Measurements from ENCODE around the gene TUBB6.
A peak's percentile ranks its signal among the peaks of the same experiment; 100 is the strongest.

TUBB6 gene

DNA sequence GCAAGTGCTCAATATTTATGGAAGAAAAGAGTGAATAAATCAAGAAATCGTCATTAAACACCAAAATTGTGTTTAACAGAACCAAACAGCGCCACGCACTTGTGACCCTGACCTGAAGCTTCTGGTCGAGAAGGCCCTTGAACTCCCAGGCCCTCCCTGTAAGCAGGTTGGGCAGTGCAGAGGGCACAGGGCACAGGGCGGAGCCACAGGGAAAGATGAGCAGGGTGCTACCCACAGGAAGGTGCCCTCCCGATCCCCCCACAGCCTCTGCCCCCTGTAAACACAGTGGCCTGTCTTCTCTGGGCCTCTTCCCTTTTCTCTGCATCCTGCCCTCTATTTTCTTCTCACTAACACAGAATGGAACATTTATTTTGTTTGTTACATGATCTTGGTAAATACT is 16.9 kb upstream of the TUBB6 start:
- no peak for DNase-seq (ENCODE audit: low spot score)

- DNase-seq (ENCODE audit: low spot score) = no peak
Observed at GRCh38 chr18:12291690-12292089, 16.4 kb upstream of the TUBB6 start.

DNA sequence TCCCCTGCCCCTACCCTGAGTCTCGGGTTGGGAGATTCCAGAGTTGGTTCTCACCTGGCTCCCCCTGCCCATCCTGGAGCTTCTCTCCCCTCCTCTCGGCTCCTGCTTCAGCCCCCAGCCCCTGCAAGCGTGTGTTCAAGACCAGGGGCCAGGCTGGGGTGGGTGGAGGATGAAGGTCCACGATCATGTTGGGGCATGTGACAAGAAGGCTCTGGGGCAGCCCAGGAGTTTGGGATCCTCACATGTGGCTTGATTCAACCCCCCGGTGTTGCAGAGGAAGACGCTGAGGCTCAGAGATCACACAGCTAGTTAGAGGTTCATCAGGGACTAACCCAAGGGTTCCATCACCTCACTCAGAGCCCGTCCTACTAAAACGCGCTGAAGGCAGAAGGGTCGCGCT is 14.2 kb upstream of the TUBB6 start:
- DNase-seq (ENCODE audit: low spot score) = no peak

GRCh38 chr18:12295389-12296086 is 12.5 kb upstream of the TUBB6 start:
- no peak for DNase-seq (ENCODE audit: low spot score)

DNA sequence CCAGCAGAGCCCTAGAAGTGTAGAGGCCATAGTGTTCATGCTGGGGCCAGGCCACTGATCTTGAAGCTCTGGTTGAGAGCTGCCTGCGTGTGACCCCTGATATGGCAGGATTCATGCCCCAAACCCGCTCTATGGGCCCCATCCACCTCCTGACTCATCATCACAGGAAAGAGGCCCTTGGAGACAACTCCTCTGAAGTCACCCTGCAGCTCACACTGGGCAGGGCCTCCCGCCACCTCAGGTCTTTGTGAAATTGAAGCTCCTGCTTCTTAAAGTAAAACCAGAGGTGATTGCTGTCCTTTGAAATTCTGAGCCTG is 12.0 kb upstream of the TUBB6 start:
- no peak for DNase-seq (ENCODE audit: low spot score)

GRCh38 chr18:12296457-12296856 is 11.6 kb upstream of the TUBB6 start:
- no peak for DNase-seq (ENCODE audit: low spot score)

DNA sequence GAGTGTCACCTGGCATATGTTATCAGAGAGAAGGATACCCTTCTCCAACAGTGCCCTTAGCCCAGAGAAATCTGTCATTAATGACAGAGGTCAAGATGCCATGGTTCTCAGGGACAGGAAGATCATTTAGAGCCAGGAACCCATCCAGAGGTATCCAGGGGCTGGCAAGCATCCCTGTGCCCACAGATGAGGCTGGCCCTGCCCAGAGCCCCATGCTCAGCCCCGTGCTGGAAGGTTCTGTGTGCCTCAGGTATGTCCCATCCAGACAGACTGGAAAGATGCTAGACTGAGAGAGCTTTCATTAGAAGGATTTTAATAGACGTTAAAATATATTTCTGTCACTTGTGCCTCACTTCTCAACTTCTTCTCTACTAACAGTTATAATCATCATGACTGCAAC is 8.2 kb upstream of the TUBB6 start:
- no peak for DNase-seq (ENCODE audit: low spot score)

DNA sequence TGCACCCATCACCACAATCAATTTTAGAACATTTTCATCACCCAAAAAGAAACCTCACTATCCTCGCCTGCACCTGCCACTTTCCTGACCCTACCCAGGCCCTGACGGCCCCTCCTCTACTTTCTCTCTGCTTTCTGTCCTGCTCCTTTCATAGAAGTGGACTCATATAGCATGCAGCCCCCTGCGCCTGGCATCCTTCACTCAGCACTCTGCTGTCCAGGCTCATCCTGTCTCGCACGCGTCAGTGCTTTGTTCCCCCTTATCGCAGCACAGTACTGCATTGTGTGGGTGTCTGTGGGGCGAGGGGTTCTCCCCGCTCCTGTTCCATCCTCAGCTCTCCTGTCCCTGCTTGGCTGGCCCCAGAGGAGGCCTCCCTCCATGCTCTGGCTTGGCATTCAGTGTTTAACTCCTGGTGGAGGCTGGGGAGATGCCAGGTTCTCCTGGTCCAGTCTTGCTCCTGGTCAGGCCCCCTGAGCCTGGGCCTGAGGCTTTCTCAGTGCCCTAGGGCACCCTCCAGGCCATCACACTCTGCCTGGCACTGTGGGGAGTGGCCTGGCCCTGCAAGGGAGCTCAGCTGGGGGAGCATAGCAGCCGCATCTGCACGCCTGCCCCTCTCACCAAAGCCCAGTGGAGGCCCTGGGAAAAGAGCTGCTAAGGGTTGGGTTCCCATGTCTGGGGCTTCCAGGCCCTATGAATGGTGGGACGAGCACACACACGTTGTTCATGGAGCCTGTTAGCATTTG is 6.6 kb upstream of the TUBB6 start:
- no peak for DNase-seq (ENCODE audit: low spot score)

DNA sequence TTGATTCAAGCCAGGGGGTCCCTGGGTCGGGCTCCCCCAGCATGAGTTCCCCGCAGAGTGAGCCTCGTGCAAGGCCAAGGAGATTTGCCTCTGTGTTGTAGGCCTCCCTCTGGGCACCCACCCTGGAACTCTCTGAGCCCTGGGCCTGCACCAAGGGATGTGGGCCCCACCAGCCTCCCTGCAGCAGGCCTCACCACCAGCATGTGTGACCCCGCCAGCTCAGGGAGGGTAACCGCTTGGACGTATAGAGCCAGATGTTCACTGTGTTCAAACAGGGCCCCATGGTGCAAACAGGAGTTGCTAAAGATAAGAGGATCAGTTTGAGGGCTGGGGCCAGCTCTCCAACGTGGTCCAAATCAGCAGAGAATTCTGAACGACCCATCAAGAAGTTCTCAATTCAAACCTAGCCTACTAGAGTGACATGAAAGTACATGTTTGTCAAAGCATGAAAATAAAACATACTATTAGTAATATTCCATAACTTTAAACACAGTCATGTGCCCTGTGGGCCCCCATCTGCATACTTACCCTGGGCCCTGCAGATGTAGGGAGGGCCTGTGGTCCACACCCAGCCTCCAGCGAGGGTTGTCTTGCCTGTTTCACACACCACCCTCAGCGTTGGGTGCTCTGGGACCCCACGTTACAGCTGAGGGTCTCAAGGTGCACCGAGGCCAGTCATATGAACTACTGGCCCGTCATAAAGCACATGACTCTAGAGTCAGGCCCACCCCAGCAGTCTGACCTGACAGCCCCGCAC is 5.5 kb upstream of the TUBB6 start:
- no peak for DNase-seq (ENCODE audit: low spot score)

- no peak for DNase-seq (ENCODE audit: low spot score)
Observed at GRCh38 chr18:12304351-12305210, 3.5 kb upstream of the TUBB6 start.

DNA sequence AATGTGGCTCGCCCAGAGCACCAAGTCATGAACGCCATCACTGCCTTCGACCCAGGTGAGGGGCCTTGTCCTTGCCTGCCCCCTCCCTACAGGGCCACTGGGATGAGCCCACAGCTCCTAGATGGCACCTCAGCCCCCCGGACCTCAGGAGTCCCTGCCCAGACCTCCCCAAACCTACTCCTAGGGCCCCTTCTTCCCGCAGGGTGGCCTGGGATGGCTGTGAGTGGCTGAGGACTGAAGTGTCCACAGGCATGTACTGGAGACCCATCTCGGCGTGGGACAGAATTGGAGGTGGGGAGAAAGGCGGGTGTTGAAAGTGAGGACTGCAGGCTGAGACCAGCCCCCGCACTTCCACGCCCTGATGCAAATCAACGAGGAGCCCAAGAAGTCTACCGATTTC is 2.8 kb upstream of the TUBB6 start:
- no peak for DNase-seq (ENCODE audit: low spot score)

GRCh38 chr18:12305930-12306629 is 2.0 kb upstream of the TUBB6 start:
- no peak for DNase-seq (ENCODE audit: low spot score)

DNA sequence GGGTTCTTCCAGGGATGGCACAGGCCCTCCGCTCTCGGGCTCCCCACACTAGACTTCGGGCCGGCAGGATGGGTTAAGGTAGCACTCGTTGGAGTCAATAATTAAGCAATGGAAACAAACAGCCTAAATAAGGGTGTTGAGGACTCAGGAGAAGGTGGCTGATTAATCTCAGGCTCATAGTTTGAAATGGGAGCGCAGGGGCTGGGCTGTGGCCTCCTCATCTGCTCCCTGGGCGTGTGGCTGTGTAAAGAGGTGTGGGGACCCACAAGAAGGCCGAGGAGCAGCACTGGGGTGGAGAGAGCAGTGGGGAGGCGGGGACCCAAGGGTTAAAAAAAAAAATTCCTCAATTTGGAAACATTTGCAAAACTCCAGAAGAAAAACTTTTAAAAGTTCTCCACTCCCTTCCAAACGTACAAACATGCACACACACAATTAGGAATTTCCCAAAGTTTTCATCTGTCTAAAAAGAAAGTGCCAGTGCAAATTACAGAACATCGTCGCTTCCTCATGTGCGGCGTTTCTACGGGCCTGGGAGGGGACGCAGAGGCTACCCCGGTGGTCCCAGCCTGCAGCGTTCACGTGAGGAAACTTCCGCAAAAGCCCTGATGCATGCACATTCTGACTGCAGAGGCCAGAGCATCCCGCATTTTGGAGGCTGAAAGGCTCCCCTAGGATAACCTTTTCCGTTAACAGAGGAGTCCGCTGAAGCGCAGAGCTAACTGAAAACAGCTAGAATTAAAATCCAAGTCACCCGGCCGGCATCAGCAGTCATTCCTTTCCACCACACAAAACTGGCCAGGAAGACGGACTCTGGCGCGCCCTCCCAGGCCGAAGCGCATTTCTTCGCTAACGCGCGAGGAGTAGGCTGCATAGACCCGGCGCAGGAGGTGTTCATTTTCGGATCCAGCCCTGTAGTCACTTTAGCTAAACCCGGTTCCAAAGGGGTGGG is 1.0 kb upstream of the TUBB6 start:
- no peak for DNase-seq (ENCODE audit: low spot score)

DNA sequence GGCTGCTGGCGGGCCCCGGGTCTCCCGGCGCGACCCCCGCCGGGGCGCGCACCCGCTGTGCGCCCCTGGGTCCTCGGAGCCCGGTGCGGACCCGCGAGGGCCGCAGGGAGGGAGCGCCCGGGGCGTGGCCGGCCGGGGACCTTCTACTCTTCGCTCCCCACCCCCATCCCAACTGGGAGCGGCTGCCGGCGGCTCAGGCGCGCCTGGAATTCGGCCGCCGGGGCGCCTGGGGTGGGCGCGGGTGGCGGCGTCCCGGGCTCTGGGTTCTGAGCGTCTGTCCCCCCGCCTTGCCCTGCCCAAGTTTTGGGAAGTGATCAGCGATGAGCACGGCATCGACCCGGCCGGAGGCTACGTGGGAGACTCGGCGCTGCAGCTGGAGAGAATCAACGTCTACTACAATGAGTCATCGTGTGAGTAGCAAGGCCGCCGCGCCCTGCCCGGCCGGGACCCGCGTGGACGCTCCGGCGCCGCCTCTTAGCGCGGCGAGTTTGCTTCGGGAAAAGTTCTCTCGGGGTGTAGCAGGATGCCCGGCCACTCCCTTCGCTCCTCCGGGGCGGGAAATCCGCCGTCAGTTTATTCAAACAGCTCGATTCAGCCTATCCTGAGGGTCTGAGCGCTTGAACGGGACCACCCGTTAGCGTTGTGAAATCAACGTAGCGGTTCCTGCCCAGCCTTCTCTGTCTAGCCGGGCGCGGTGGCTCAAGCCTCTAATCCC is 502 bp downstream of the TUBB6 start:
- DNase-seq (ENCODE audit: low spot score) = peak; percentile 3

GRCh38 chr18:12309683-12310198 is 1.7 kb downstream of the TUBB6 start:
- DNase-seq (ENCODE audit: low spot score) = no peak

DNA sequence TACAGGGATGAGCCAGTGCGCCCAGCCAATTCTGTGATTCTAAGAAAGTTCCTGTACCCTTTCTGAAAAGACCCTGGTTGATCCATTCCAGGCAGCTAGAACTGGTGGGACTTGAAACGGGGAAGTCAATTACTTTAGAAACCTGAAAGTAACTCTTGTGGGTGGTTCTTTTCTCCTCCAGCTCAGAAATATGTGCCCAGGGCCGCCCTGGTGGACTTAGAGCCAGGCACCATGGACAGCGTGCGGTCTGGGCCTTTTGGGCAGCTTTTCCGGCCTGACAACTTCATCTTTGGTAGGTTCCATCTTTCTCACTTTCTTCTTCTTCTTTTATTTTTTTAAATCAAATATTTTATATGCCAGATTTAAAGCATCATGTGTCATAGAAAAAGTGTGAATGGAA is 2.7 kb downstream of the TUBB6 start:
- DNase-seq (ENCODE audit: low spot score) = no peak

DNA sequence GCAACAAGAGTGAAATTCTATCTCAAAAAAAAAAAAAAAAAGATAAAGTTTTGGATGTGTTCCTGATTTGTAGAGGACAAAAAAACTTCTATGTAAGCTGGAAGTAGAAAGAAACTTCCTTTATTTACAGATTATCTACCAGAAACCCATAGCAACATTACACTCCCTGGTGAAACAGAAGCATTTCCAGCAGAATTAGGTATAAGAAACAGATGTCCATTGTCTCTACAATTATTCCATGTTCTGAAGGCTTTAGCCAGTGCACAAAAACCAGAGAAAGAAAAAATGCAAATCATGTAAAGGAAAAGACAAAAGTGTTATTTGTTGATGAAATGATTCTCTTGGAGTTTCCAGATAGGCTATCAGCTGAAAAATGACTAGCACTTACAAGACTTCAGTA is 4.9 kb downstream of the TUBB6 start:
- DNase-seq (ENCODE audit: low spot score) = no peak

DNA sequence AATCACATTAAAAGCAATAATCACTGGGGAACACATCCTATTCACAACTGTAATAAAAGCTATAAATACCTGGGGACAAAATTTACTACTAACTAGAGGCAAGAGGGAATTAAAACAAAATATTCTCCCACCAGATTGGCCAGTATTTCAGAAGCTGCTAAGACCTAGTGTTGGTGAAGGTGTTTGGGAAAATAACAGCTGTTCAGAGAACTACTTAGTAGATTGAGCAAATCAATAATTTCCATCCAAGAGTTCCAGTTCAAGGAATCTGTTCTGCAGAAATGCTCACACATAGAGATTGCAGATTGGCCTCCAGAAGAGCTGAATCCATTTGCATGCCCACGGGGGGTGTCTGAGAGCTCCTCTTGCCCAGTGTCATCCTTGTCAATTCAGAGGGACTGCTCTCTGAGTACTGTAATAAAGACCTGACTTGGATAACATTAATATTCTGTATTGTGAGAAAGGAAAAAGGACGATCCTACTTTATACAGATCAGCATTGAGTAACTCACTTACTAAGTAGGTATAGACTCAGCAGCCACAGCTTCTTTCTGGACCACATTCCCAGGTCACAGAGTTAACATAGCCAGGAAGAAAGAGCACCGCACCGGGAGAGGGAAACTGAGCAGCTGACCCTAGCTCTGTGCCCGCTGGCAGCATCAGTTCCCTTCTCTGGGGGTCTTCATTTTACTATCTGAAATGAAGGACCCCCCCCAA is 5.6 kb downstream of the TUBB6 start:
- DNase-seq (ENCODE audit: low spot score) = no peak
